GM19395 (cell line): ENCODE data around the gene KCNK13.
"Not testable (repeated sequence)": the region's sequence is repeated elsewhere in the genome, so short reads cannot be mapped to it uniquely, and the experiment has no call there.

Experiments
- ATAC-seq: cut with Tn5 transposase; IDR thresholded peaks from one replicate; pipeline ENCODE4 v1.9.1; 2021; ENCODE audit warnings: mild to moderate bottlenecking, moderate library complexity; ENCODE audit not compliant: unreplicated experiment

Gene KCNK13

GRCh38 chr14:90188588-90188987 is 126.8 kb downstream of the KCNK13 start:
- no peak for ATAC-seq

GRCh38 chr14:90191154-90191553 is 129.4 kb downstream of the KCNK13 start:
- no peak for ATAC-seq

DNA sequence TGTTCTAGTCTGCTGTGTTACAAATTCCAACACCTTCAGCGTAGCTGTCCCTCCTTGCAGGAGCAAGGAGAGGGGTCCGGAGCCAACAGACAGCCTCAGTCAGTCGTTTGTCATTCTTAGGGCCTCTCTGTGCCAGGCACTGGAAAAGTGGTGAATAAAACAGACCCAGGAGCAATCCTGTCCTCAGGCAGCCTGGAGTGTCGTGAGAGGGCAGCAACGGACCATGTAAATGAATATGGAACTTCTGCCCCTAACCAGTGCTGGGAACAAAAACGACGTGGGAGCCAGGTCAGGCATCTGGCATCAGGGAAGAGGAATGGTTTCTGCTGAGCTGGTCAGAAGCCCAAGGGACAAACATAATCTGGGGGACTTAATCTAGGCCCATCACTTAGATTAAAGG is 129.8 kb downstream of the KCNK13 start:
- ATAC-seq, result no peak

- ATAC-seq, result no peak
These were observed 132.1 kb downstream of the KCNK13 start for GRCh38 chr14:90193925-90194324.

GRCh38 chr14:90194706-90195105 is 132.9 kb downstream of the KCNK13 start:
- ATAC-seq, result no peak

GRCh38 chr14:90198541-90199060 is 136.8 kb downstream of the KCNK13 start:
- no peak for ATAC-seq

DNA sequence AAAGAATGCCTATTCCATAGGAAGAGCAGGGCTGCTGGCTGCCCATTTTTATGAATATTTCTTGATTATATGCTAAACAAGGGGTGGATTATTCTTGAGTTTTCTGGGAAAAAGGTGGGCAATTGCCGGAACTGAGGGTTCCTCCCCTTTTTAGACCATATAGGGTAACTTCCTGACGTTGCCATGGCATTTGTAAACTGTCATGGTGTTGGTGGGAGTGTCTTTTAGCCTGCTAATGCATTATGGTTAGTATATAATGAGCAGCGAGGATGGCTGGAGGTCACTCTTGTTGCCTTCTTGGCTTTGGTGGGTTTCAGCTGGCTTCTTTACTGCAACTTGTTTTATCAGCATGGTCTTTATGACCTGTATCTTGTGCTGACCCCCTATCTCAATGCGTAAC is 138.8 kb downstream of the KCNK13 start:
- not testable (repeated sequence) for ATAC-seq

- no peak for ATAC-seq
These were observed 139.6 kb downstream of the KCNK13 start for GRCh38 chr14:90201344-90201743.

- no peak for ATAC-seq
These were observed 142.7 kb downstream of the KCNK13 start for GRCh38 chr14:90204516-90204915.

- no peak for ATAC-seq
These were observed 151.4 kb downstream of the KCNK13 start for GRCh38 chr14:90213099-90213748.

DNA sequence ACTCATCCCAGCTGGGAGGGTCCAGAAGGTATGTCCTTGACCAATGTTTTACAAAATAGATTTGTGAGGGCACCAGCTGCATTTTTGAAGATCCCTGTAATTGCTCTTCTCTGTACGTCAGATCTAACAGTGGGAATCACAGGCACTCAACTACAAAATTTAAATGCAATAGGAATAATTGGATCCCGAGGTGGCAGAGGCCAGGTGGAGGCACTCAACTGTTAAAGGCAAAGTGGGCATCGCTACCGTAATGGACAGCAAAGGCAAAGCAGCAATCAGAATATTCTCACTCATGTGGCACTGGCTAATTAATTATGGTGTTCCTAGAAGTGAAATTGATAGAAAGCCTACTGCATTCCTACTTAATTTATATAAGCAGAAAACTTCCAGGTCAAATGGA is 166.7 kb downstream of the KCNK13 start:
- no peak for ATAC-seq

DNA sequence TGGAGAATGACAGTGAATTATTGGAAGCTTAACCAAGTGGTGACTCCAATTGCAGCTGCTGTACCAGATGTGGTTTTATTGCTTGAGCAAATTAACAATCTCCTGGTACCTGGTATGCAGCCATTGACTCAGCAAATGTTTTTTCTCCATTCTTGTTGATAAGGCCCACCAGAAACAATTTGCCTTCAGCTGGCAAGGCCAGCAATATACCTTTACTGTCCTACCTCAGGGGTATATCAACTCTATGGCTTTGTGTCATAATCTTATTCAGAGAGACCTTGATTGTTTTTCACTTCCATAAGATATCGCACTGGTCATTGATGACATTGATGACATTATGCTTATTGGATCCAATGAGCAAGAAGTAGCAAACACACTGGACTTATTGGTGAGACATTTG is 168.1 kb downstream of the KCNK13 start:
- not testable (repeated sequence) for ATAC-seq
